Measurements from ENCODE around the gene PLXNA2. TPM values are rescaled to one million over a fixed set of nuclear protein-coding genes. Genes with fewer than 3 reads are reported as not detected.

PLXNA2 gene
- total and polyA plus RNA-seq, 3 donors from 2014 or later = 4.1 to 5.5 (median 4.7) TPM

DNA sequence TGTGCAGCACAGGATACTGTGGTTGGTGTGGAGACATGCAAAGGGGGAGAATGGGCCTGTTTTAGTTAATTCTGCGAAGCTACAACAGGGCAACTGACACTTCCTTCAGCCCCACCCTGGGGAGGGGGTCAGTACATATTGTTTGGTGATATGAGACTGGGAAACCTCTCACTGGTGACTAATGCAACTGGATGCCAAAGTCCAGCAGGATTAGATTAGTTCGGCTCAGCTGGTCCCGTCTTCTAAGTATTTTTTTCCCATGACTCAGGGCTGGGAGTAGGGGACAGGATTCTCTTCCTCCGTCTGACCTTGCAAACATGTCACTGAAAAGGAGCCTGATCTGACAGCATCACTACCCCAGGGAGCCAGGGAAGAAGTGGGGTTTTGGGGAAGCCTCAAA, 43.0 kb downstream of the PLXNA2 start:
- no peaks in the 10 kb centered on the region for H3K9me3 ChIP-seq
- 46 to 65% methylated on average over 4 of the region's 4 CpGs for WGBS, 2 donors
- intact Hi-C loops (cut with DNase I; ENCODE audit: low total_unique reads) = no loop called here
- H3K4me3 ChIP-seq = no peak overlapping the region
- H3K4me1 ChIP-seq = no peaks in the 10 kb centered on the region
- no peak overlapping the region for H3K27ac ChIP-seq
- TF ChIP-seq, protein P1, sequence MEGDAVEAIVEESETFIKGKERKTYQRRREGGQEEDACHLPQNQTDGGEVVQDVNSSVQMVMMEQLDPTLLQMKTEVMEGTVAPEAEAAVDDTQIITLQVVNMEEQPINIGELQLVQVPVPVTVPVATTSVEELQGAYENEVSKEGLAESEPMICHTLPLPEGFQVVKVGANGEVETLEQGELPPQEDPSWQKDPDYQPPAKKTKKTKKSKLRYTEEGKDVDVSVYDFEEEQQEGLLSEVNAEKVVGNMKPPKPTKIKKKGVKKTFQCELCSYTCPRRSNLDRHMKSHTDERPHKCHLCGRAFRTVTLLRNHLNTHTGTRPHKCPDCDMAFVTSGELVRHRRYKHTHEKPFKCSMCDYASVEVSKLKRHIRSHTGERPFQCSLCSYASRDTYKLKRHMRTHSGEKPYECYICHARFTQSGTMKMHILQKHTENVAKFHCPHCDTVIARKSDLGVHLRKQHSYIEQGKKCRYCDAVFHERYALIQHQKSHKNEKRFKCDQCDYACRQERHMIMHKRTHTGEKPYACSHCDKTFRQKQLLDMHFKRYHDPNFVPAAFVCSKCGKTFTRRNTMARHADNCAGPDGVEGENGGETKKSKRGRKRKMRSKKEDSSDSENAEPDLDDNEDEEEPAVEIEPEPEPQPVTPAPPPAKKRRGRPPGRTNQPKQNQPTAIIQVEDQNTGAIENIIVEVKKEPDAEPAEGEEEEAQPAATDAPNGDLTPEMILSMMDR (IDR thresholded peaks at IDR 0.05) = no peak
- no peak for TF ChIP-seq POLR2A (IDR thresholded peaks at IDR 0.05)
- H3K36me3 ChIP-seq (ENCODE audit: low read depth, missing control alignments) = no peaks in the 10 kb centered on the region
- no peak for DNase-seq
- H3K27me3 ChIP-seq = no peaks in the 10 kb centered on the region

DNA sequence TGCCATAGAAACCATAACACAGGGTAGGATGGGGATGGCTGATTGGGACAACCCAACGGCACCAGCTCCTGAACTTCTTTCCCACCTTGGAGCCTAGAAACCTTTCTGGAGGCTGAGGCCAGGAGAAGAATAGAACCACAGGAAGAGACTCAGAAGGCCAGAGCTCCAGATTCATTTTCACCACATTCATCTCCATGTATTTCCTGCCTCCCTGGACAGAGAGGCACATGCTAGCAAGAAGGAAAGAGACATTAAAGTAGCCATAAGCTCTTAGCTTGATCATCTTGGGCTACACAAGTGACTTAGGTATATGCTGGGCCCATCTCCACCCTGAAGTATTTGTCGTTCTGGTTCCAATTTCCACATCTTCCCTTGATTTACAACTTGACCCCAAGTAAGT, 44.1 kb downstream of the PLXNA2 start:
- intact Hi-C loops (cut with DNase I; ENCODE audit: low total_unique reads) = no loop called here
- TF ChIP-seq POLR2A (IDR thresholded peaks at IDR 0.05) = no peak
- TF ChIP-seq, protein P1 (IDR thresholded peaks at IDR 0.05) = no peak
- no peaks in the 10 kb centered on the region for H3K9me3 ChIP-seq
- no peaks in the 10 kb centered on the region for H3K4me1 ChIP-seq
- DNase-seq = no peak
- no peaks in the 10 kb centered on the region for H3K27me3 ChIP-seq
- 90 to 97% methylated on average over 2 of the region's 2 CpGs for WGBS, 2 donors
- H3K36me3 ChIP-seq (ENCODE audit: low read depth, missing control alignments) = no peaks in the 10 kb centered on the region
- H3K4me3 ChIP-seq = no peak overlapping the region
- H3K27ac ChIP-seq = no peak overlapping the region

DNA sequence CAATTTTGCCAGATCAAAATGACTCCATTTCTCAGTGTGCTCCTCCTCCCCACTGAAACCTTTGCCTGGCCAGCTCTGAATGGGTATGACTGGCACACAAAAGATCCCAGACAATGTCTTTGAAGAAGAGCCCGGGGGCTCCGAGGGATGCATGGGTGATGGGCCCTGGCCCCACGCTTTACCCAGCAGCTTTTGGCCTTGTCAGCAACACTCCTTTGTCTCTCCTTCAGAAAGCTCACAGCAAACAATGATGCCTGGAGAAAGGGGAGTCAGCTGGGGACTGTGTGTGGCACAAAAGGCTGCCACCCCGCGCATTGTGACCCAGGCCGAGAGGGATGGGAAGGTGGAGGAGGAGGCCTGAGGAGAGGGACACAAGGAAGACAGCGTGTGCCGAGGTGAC, 45.9 kb downstream of the PLXNA2 start:
- H3K9me3 ChIP-seq = no peaks in the 10 kb centered on the region
- H3K36me3 ChIP-seq (ENCODE audit: low read depth, missing control alignments) = no peaks in the 10 kb centered on the region
- no peak overlapping the region for H3K27ac ChIP-seq
- WGBS, 2 donors = 96 to 97% methylated on average over 8 of the region's 8 CpGs
- no peaks in the 10 kb centered on the region for H3K27me3 ChIP-seq
- no peaks in the 10 kb centered on the region for H3K4me1 ChIP-seq
- no peak overlapping the region for H3K4me3 ChIP-seq
- intact Hi-C loops (cut with DNase I; ENCODE audit: low total_unique reads) = no loop called here
- TF ChIP-seq, protein P1 (IDR thresholded peaks at IDR 0.05) = no peak
- TF ChIP-seq POLR2A (IDR thresholded peaks at IDR 0.05) = no peak
- DNase-seq = no peak

DNA sequence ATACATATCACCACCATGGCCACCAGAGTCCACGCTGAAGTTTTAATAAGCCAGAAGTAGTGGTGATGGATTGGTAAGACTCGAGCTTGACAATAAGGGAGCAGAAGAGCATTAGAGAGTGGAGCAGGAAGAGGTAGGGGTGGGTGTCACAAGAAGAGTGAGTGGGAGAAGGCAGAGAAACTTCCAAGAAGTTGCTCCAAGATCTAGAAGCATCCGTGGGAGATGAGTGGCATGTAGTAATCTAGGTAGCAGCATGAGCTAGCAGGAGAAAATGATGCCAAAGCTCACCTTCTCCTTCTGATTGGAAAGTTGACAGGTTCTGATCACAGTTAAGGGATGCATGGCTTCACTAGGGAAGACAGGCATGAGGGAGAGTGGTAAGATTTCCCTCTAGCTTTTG, 49.2 kb downstream of the PLXNA2 start:
- TF ChIP-seq, protein P1 (IDR thresholded peaks at IDR 0.05) = no peak
- no peak for TF ChIP-seq POLR2A (IDR thresholded peaks at IDR 0.05)
- Histone ChIP-seq H3K27ac (no peak overlapping the region), H3K27me3 (no peaks in the 10 kb centered on the region), H3K9me3 (no peaks in the 10 kb centered on the region), H3K4me1 (no peaks in the 10 kb centered on the region), H3K36me3 (ENCODE audit: low read depth, missing control alignments) (no peaks in the 10 kb centered on the region), H3K4me3 (no peak overlapping the region)
- 90 to 91% methylated on average over 3 of the region's 3 CpGs for WGBS, 2 donors
- intact Hi-C loops (cut with DNase I; ENCODE audit: low total_unique reads) = no loop called here
- DNase-seq = no peak

DNA sequence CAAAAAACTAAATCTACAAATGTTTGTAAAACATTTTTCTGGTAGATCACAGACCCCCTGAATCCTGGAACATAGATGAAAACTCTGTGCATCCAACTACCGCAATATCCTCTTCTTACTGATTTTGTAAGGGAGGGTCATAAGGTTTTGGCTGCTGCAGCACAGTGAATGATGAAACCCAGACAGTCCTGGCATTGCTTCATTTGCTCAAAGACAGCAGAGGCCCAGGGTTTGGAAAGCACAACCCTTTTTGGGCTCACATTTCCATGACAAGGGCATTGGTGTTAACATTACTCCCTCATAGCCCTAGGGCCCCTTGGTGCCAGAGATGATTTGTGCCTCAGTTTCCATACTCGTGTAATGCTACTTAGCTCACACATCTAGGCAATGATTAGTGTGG, 51.2 kb downstream of the PLXNA2 start:
- 92 to 96% methylated on average over 2 of the region's 2 CpGs for WGBS, 2 donors
- H3K27ac ChIP-seq = no peak overlapping the region
- intact Hi-C loops (cut with DNase I; ENCODE audit: low total_unique reads) = no loop called here

More for the DNA sequence above, 51.2 kb downstream of the PLXNA2 start:
- Histone ChIP-seq H3K27me3 (no peaks in the 10 kb centered on the region), H3K9me3 (no peaks in the 10 kb centered on the region), H3K4me3 (no peak overlapping the region), H3K36me3 (ENCODE audit: low read depth, missing control alignments) (no peaks in the 10 kb centered on the region), H3K4me1 (no peaks in the 10 kb centered on the region)
- TF ChIP-seq, protein P1 (IDR thresholded peaks at IDR 0.05) = no peak
- no peak for TF ChIP-seq POLR2A (IDR thresholded peaks at IDR 0.05)
- DNase-seq = no peak
